K562 (cell line): ENCODE measurements around the gene ANAPC2.

ENCODE experiments used
- CEBPB ChIP-seq: fragments of 450-650 bp; IDR thresholded peaks from 2 replicates; pipeline ENCODE4 v1.6.1; 2016; ENCODE audit warnings: missing genetic modification characterization, missing compliant biosample characterization
- EZH2 ChIP-seq: IDR thresholded peaks from 2 replicates; pipeline ENCODE4 v1.6.1; 2012; ENCODE audit warnings: low read depth, mild to moderate bottlenecking, inconsistent platforms, low read length, borderline replicate concordance
- JUNB ChIP-seq: fragments of 450-650 bp; formaldehyde crosslinking; conservative IDR thresholded peaks from 2 replicates; pipeline ENCODE4 v1.4.0; 2020; ENCODE audit warnings: mild to moderate bottlenecking
- KLF10 ChIP-seq: fragments of 250-450 bp; sonication (Bioruptor Pico); IDR thresholded peaks from 2 replicates; pipeline ENCODE4 v1.6.1; 2021; ENCODE audit warnings: matching md5 sums
- POLR2A ChIP-seq: fragments of 450-650 bp; conservative IDR thresholded peaks from 2 replicates; pipeline ENCODE4 v1.6.1; 2016
- RAD21 ChIP-seq, 2 experiments: fragments of 250-450 bp in 1 of 2; fragments of 450-650 bp in 1 of 2; sonication (Bioruptor Pico) in 1 of 2; formaldehyde crosslinking in 1 of 2; IDR thresholded peaks in 1 of 2; conservative IDR thresholded peaks in 1 of 2; 2 replicates each; pipeline versions ENCODE4 v1.4.0 to v1.8.0; 2020 to 2022; ENCODE audit warnings: mild to moderate bottlenecking in 2 of 2, moderate library complexity in 1 of 2
- SMAD3 ChIP-seq: fragments of 450-650 bp; formaldehyde crosslinking; conservative IDR thresholded peaks from 2 replicates; pipeline ENCODE4 v1.4.0; 2020; ENCODE audit warnings: mild to moderate bottlenecking
- SRF ChIP-seq, 2 experiments: fragments of 250-450, 450-650 bp in 1 of 2; sonication (Bioruptor Pico) in 1 of 2; sonication (generic) in 1 of 2; formaldehyde crosslinking; IDR thresholded peaks; 2 replicates each; pipeline versions ENCODE4 v1.5.0 to v1.5.1; 2020 to 2022; ENCODE audit warnings: mild to moderate bottlenecking in 1 of 2, missing genetic modification reagents in 1 of 2
- ZKSCAN1 ChIP-seq: fragments of 150-350 bp; IDR thresholded peaks from 2 replicates; pipeline ENCODE4 v1.6.1; 2016; ENCODE audit warnings: low read depth, low read length
- ZZZ3 ChIP-seq: fragments of 450-650 bp; IDR thresholded peaks from 2 replicates; pipeline ENCODE4 v1.6.1; 2016; ENCODE audit warnings: antibody characterized with exemption, mild to moderate bottlenecking, moderate library complexity
- TF ChIP-seq, protein P1 (sequence below), 3 experiments: IDR thresholded peaks in 2 of 3; conservative IDR thresholded peaks in 1 of 3; 2 replicates each; pipeline ENCODE4 v1.5.1; 2011 to 2012; ENCODE audit warnings: low read length in 3 of 3, mild to moderate bottlenecking in 3 of 3, control low read depth in 2 of 3, improper control_type of control experiment in 1 of 3, inconsistent platforms in 1 of 3, low read depth in 1 of 3, mixed read lengths in 1 of 3, moderate library complexity in 1 of 3; ENCODE audit not compliant: insufficient read depth in 2 of 3
- TF ChIP-seq, protein P2 (sequence below): IDR thresholded peaks from 2 replicates; pipeline ENCODE4 v1.6.1; 2012; ENCODE audit warnings: low read depth, low read length, improper control_type of control experiment, borderline replicate concordance

DNA sequence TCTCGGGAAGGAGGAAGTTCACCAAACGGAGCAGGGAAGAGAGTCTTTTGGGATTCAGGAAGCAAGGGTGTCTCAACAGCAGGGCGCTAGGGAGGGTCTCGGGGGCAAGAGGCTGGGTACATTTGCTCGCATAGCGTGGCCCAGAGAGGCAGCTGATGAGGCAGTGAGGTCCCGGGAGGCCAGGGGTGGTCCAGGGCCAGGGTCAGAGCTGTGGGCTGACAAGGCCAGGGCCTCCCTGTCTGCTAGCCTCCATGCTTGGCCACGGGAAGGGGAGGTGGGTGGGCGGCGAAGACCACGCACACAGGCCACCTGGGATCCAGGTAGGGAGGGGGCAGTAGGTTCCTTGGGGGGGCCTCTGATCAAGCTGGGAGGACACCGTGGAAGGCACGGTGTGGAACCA, 23.2 kb upstream of the ANAPC2 start:
- TF ChIP-seq ZKSCAN1 (no peak), POLR2A (no peak), ZZZ3 (no peak), CEBPB (tag) (no peak), KLF10 (CRISPR knock-in tag) (no peak), SRF (CRISPR knock-in tag; IDR thresholded peaks at IDR 0.05) (no peak), JUNB (no peak), EZH2 (no peak), RAD21 (CRISPR knock-in tag; conservative IDR thresholded peaks at IDR 0.05 in 1 of 2, IDR thresholded peaks at IDR 0.05 in 1 of 2) (no peak), SMAD3 (CRISPR knock-in tag) (no peak)
- TF ChIP-seq, protein P1, sequence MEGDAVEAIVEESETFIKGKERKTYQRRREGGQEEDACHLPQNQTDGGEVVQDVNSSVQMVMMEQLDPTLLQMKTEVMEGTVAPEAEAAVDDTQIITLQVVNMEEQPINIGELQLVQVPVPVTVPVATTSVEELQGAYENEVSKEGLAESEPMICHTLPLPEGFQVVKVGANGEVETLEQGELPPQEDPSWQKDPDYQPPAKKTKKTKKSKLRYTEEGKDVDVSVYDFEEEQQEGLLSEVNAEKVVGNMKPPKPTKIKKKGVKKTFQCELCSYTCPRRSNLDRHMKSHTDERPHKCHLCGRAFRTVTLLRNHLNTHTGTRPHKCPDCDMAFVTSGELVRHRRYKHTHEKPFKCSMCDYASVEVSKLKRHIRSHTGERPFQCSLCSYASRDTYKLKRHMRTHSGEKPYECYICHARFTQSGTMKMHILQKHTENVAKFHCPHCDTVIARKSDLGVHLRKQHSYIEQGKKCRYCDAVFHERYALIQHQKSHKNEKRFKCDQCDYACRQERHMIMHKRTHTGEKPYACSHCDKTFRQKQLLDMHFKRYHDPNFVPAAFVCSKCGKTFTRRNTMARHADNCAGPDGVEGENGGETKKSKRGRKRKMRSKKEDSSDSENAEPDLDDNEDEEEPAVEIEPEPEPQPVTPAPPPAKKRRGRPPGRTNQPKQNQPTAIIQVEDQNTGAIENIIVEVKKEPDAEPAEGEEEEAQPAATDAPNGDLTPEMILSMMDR (IDR thresholded peaks at IDR 0.05 in 2 of 3, conservative IDR thresholded peaks at IDR 0.05 in 1 of 3; ENCODE audit: insufficient read depth in 2 of 3, low read depth in 1 of 3, low read length in 3 of 3) = no peak
- TF ChIP-seq, protein P2, sequence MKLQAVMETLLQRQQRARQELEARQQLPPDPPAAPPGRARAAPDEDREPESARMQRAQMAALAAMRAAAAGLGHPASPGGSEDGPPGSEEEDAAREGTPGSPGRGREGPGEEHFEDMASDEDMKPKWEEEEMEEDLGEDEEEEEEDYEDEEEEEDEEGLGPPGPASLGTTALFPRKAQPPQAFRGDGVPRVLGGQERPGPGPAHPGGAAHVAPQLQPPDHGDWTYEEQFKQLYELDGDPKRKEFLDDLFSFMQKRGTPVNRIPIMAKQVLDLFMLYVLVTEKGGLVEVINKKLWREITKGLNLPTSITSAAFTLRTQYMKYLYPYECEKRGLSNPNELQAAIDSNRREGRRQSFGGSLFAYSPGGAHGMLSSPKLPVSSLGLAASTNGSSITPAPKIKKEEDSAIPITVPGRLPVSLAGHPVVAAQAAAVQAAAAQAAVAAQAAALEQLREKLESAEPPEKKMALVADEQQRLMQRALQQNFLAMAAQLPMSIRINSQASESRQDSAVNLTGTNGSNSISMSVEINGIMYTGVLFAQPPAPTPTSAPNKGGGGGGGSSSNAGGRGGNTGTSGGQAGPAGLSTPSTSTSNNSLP = no peak
